Measurements from ENCODE around the gene MTAP. TPM values are rescaled to one million over a fixed set of nuclear protein-coding genes. Genes with fewer than 3 reads are reported as not detected.

MTAP gene
- total RNA-seq, 1 experiment from 2014 or later: not detected

- no peak for DNase-seq (ENCODE audit: low read depth)
Observed at GRCh38 chr9:21804791-21805190, 2.4 kb downstream of the MTAP start.

- no peak for DNase-seq (ENCODE audit: low read depth)
Observed at GRCh38 chr9:21806644-21807043, 4.2 kb downstream of the MTAP start.

GRCh38 chr9:21810388-21810787 lies 8.0 kb downstream of the MTAP start:
- no peak for DNase-seq (ENCODE audit: low read depth)

- no peak for DNase-seq (ENCODE audit: low read depth)
Observed at GRCh38 chr9:21810881-21811280, 8.4 kb downstream of the MTAP start.

GRCh38 chr9:21811914-21812313 lies 9.5 kb downstream of the MTAP start:
- DNase-seq (ENCODE audit: low read depth): no peak

GRCh38 chr9:21812415-21812814 lies 10.0 kb downstream of the MTAP start:
- DNase-seq (ENCODE audit: low read depth): no peak

GRCh38 chr9:21812946-21813568 lies 10.6 kb downstream of the MTAP start:
- no peak for DNase-seq (ENCODE audit: low read depth)

- DNase-seq (ENCODE audit: low read depth): no peak
Observed at GRCh38 chr9:21813575-21814473, 11.4 kb downstream of the MTAP start.

GRCh38 chr9:21815643-21816042 lies 13.2 kb downstream of the MTAP start:
- DNase-seq (ENCODE audit: low read depth): no peak

GRCh38 chr9:21817176-21817575 lies 14.7 kb downstream of the MTAP start:
- DNase-seq (ENCODE audit: low read depth): no peak

GRCh38 chr9:21825637-21826036 lies 23.2 kb downstream of the MTAP start:
- DNase-seq (ENCODE audit: low read depth): no peak

- no peak for DNase-seq (ENCODE audit: low read depth)
Observed at GRCh38 chr9:21828853-21829410, 26.5 kb downstream of the MTAP start.

- DNase-seq (ENCODE audit: low read depth): no peak
Observed at GRCh38 chr9:21830589-21830988, 28.2 kb downstream of the MTAP start.

- no peak for DNase-seq (ENCODE audit: low read depth)
Observed at GRCh38 chr9:21831841-21832509, 29.5 kb downstream of the MTAP start.

- DNase-seq (ENCODE audit: low read depth): no peak
Observed at GRCh38 chr9:21833090-21833801, 30.8 kb downstream of the MTAP start.

- no peak for DNase-seq (ENCODE audit: low read depth)
Observed at GRCh38 chr9:21835121-21835520, 32.7 kb downstream of the MTAP start.

- DNase-seq (ENCODE audit: low read depth): no peak
Observed at GRCh38 chr9:21836437-21837161, 34.2 kb downstream of the MTAP start.

- no peak for DNase-seq (ENCODE audit: low read depth)
Observed at GRCh38 chr9:21837501-21837900, 35.1 kb downstream of the MTAP start.

- no peak for DNase-seq (ENCODE audit: low read depth)
Observed at GRCh38 chr9:21840647-21841046, 38.2 kb downstream of the MTAP start.

- no peak for DNase-seq (ENCODE audit: low read depth)
Observed at GRCh38 chr9:21841133-21841532, 38.7 kb downstream of the MTAP start.

GRCh38 chr9:21848615-21849014 lies 46.2 kb downstream of the MTAP start:
- no peak for DNase-seq (ENCODE audit: low read depth)

All from Daoy (cell line).